ENCODE data around the gene ABCB6.

Gene ABCB6

GRCh38 chr2:219218217-219218731 is 484 bp downstream of the ABCB6 start:
- Mint-ChIP-seq H3K4me3 (peak overlapping the region; percentile 87), H3K9me3 (no peaks in the 10 kb centered on the region), H3K4me1 (peaks cover 22% of the 10 kb centered on the region), H3K27ac (peak overlapping the region; percentile 72), H3K36me3 (ENCODE audit: low read depth) (peaks cover 30% of the 10 kb centered on the region), H3K27me3 (ENCODE audit: low read depth, poor library complexity) (no peaks in the 10 kb centered on the region)
- peak; percentile 75 for DNase-seq
- no peak for TF ChIP-seq CTCF (IDR thresholded peaks at IDR 0.05)

DNA sequence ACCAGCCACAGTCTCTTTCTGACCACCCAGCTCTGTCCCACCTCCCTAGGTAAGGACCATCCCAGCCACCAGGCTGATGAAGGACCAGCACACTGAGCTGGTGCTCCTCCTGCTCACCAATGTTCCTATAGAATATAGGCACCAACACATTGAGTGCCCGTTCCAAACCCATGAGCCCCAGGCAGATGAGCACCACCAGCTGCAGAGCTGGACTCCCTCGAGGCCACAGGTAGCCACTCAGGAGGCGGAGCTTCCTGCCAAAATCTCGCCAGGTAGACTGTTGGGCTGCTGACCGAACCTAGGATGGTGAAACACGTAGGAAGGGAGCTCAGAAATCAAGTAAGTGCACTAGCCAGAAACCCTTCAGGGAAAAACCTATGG is 2.2 kb downstream of the ABCB6 start:
- Mint-ChIP-seq H3K36me3 (ENCODE audit: low read depth) (peaks cover 38% of the 10 kb centered on the region), H3K4me1 (peaks cover 22% of the 10 kb centered on the region), H3K9me3 (no peaks in the 10 kb centered on the region), H3K27ac (no peak overlapping the region), H3K4me3 (peak overlapping the region; percentile 57), H3K27me3 (ENCODE audit: low read depth, poor library complexity) (no peaks in the 10 kb centered on the region)
- TF ChIP-seq CTCF (IDR thresholded peaks at IDR 0.05) = no peak
- DNase-seq = no peak

DNA sequence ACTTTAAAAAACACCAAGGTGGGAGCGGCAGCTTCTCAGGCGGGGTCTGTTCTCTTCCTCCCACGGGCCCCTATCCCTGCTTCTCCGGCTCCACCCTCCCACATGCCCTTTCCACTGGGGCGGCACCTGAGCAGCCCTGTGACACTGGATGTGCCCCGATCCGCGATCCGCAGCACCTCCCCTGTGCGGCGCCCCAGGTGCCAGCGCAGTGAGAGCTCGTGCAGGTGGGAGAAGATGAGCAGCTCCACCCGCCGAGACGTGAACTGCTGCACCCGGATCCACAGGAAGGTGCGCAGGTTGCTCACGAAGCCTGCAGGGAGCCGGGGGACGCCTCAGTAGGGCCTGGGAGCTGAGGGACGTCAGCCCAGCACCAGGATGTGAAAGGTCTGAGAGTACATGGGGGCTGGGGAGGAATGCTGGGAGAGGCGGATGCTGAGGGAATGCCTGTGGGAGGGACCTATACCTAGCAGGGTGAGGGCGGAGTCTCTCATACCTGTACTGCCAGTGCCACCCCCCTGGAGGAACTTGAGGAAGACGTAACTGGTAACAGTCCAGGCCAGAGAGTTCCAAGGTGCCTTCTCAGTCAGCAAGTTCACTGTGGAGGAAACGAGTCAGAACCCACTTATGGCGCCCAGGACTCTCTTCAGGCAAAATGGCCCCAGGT is 2.8 kb downstream of the ABCB6 start:
- Mint-ChIP-seq H3K36me3 (ENCODE audit: low read depth) (peaks cover 34% of the 10 kb centered on the region), H3K9me3 (no peaks in the 10 kb centered on the region), H3K27ac (no peak overlapping the region), H3K4me3 (no peak overlapping the region), H3K27me3 (ENCODE audit: low read depth, poor library complexity) (no peaks in the 10 kb centered on the region), H3K4me1 (peaks cover 22% of the 10 kb centered on the region)
- TF ChIP-seq CTCF (IDR thresholded peaks at IDR 0.05) = no peak
- DNase-seq = no peak

DNA sequence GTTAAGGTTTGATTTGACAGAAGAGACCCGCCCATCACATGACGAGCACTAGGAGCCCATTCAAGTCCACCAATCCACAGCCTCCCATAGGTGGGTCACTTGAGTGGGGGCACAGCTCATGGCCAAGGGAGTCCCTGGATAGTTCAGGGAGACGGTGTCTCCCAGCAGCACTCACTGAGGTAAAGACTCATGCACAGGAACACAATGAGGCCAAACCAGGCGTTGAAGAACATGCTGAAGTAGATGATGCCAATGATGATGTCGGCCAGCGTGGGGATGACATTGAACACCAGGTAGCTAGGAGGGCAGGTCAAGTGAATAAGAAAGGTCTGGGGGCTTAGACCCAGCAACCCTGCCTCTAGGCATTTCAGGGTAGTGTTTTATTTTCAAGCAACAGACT is 4.0 kb downstream of the ABCB6 start:
- Mint-ChIP-seq H3K27ac (no peak overlapping the region), H3K4me1 (peaks cover 22% of the 10 kb centered on the region), H3K4me3 (no peak overlapping the region), H3K27me3 (ENCODE audit: low read depth, poor library complexity) (no peaks in the 10 kb centered on the region), H3K36me3 (ENCODE audit: low read depth) (peaks cover 29% of the 10 kb centered on the region), H3K9me3 (no peaks in the 10 kb centered on the region)
- TF ChIP-seq CTCF (IDR thresholded peaks at IDR 0.05) = no peak
- DNase-seq = no peak

- Mint-ChIP-seq H3K36me3 (ENCODE audit: low read depth) (peaks cover 29% of the 10 kb centered on the region), H3K4me3 (no peak overlapping the region), H3K4me1 (peaks cover 21% of the 10 kb centered on the region), H3K9me3 (no peaks in the 10 kb centered on the region), H3K27me3 (ENCODE audit: low read depth, poor library complexity) (no peaks in the 10 kb centered on the region), H3K27ac (no peak overlapping the region)
- DNase-seq = no peak
- TF ChIP-seq CTCF (IDR thresholded peaks at IDR 0.05) = no peak
Observed at GRCh38 chr2:219214141-219214540, 4.6 kb downstream of the ABCB6 start.

GRCh38 chr2:219213486-219214071 is 5.2 kb downstream of the ABCB6 start:
- no peak overlapping the region for H3K27ac Mint-ChIP-seq
- no peaks in the 10 kb centered on the region for H3K27me3 Mint-ChIP-seq (ENCODE audit: low read depth, poor library complexity)
- H3K36me3 Mint-ChIP-seq (ENCODE audit: low read depth) = peaks cover 32% of the 10 kb centered on the region
- TF ChIP-seq CTCF (IDR thresholded peaks at IDR 0.05) = no peak
- H3K9me3 Mint-ChIP-seq = no peaks in the 10 kb centered on the region
- peaks cover 19% of the 10 kb centered on the region for H3K4me1 Mint-ChIP-seq
- no peak overlapping the region for H3K4me3 Mint-ChIP-seq
- no peak for DNase-seq
